ENCODE measurements around the gene CIART.
"Not testable (repeated sequence)": the region's sequence is repeated elsewhere in the genome, so short reads cannot be mapped to it uniquely, and the experiment has no call there.

CIART gene

GRCh38 chr1:150288822-150289221 is 6.5 kb downstream of the CIART start:
- no peak for TF ChIP-seq CTCF (IDR thresholded peaks at IDR 0.05; ENCODE audit: borderline replicate concordance, insufficient read depth, low read depth, low read length)

GRCh38 chr1:150293433-150294253 is 11.3 kb downstream of the CIART start, which contains the start of gene MRPS21:
Gene MRPS21, plus strand, starts transcription at chr1:150293861. Its CDS starts 506 bp downstream, at chr1:150294367.
- H3K4me3 ChIP-seq (ENCODE audit: low read depth, low read length): peak within 1 kb of the TSS; percentile 97
- TF ChIP-seq CTCF (IDR thresholded peaks at IDR 0.05; ENCODE audit: borderline replicate concordance, insufficient read depth, low read depth, low read length): no peak

More at GRCh38 chr1:150288822-150289221, 6.5 kb downstream of the CIART start:
- H3K4me3 ChIP-seq (ENCODE audit: low read depth, low read length): no peak overlapping the region

GRCh38 chr1:150295476-150295875 is 13.1 kb downstream of the CIART start:
- TF ChIP-seq CTCF (IDR thresholded peaks at IDR 0.05; ENCODE audit: borderline replicate concordance, insufficient read depth, low read depth, low read length): no peak
- H3K4me3 ChIP-seq (ENCODE audit: low read depth, low read length): no peak overlapping the region

- no peak for TF ChIP-seq CTCF (IDR thresholded peaks at IDR 0.05; ENCODE audit: borderline replicate concordance, insufficient read depth, low read depth, low read length)
- H3K4me3 ChIP-seq (ENCODE audit: low read depth, low read length): no peak overlapping the region
Observed at GRCh38 chr1:150299716-150300115, 17.4 kb downstream of the CIART start.

GRCh38 chr1:150302338-150302737 is 20.0 kb downstream of the CIART start:
- TF ChIP-seq CTCF (IDR thresholded peaks at IDR 0.05; ENCODE audit: borderline replicate concordance, insufficient read depth, low read depth, low read length): no peak
- no peak overlapping the region for H3K4me3 ChIP-seq (ENCODE audit: low read depth, low read length)

GRCh38 chr1:150302902-150303301 is 20.5 kb downstream of the CIART start:
- H3K4me3 ChIP-seq (ENCODE audit: low read depth, low read length): no peak overlapping the region
- no peak for TF ChIP-seq CTCF (IDR thresholded peaks at IDR 0.05; ENCODE audit: borderline replicate concordance, insufficient read depth, low read depth, low read length)

GRCh38 chr1:150308585-150308984 is 26.2 kb downstream of the CIART start:
- H3K4me3 ChIP-seq (ENCODE audit: low read depth, low read length): not testable (repeated sequence)
